D721Med (cell line): ENCODE results near the gene ABHD5.

Source experiments
- DNase-seq: peaks from one replicate; pipeline ENCODE4 v3.0.0; 2011; ENCODE audit warnings: low spot score; ENCODE audit not compliant: insufficient read length
- FAIRE-seq: peaks from 2 replicates; lab custom pipeline; 2011; peaks lifted over from hg19 to GRCh38; lab: Jason Lieb, UNC
- CTCF ChIP-seq: IDR thresholded peaks from 2 replicates; pipeline ENCODE4 v1.5.1; 2012; ENCODE audit warnings: mild to moderate bottlenecking, control low read depth; ENCODE audit not compliant: insufficient read depth; ENCODE audit errors: missing control alignments

Gene ABHD5

GRCh38 chr3:43726521-43726920 is 35.8 kb downstream of the ABHD5 start:
- no peak for FAIRE-seq
- no peak for DNase-seq
- TF ChIP-seq CTCF, result no peak

- no peak for DNase-seq
- no peak for TF ChIP-seq CTCF
- FAIRE-seq, result no peak
These were observed 37.2 kb downstream of the ABHD5 start for GRCh38 chr3:43727930-43728329.

GRCh38 chr3:43728476-43728875 is 37.7 kb downstream of the ABHD5 start:
- DNase-seq (no peak), FAIRE-seq (no peak)
- no peak for TF ChIP-seq CTCF

GRCh38 chr3:43728947-43729346 is 38.2 kb downstream of the ABHD5 start:
- DNase-seq, result no peak

GRCh38 chr3:43729707-43730414 is 39.1 kb downstream of the ABHD5 start:
- FAIRE-seq (no peak), DNase-seq (no peak)
- no peak for TF ChIP-seq CTCF

More at GRCh38 chr3:43728947-43729346, 38.2 kb downstream of the ABHD5 start:
- no peak for TF ChIP-seq CTCF
- no peak for FAIRE-seq

GRCh38 chr3:43732747-43733425 is 42.1 kb downstream of the ABHD5 start:
- no peak for TF ChIP-seq CTCF
- no peak for DNase-seq
- FAIRE-seq, result no peak
